GM12878 (cell line): ENCODE results near the gene MLKL. TPM values are rescaled to one million over a fixed set of nuclear protein-coding genes. Genes with fewer than 3 reads are reported as not detected.

Experiments used
- ATAC-seq: fragments of 200-7000 bp; cut with Tn5 transposase; 3 replicates; pipeline ENCODE4 v1.9.1; 2020; ENCODE audit warnings: mild to moderate bottlenecking, moderate library complexity
- BruUV-seq: library from RNA; stranded (reverse); fragments of 400-500 nt; replicated peaks from 2 replicates; lab custom pipeline; 2021; lab: Mats Ljungman, UMichigan
- CTCF ChIA-PET: fragments of 300-600 bp; sonication (Branson Sonifier 250); formaldehyde crosslinking; extraction: SDS; loops from one replicate; lab custom pipeline; 2021; ENCODE audit warnings: inconsistent platforms; lab: Yijun Ruan, JAX
- POLR2A ChIA-PET: fragments of 350-600 bp; formaldehyde crosslinking; extraction: SDS; loops from one replicate; lab custom pipeline; 2021; ENCODE audit warnings: inconsistent platforms; lab: Charles Lee
- RAD21 ChIA-PET: fragments of 300-600 bp; sonication (Branson Sonifier 250); formaldehyde crosslinking; loops from one replicate; lab custom pipeline; 2023; ENCODE audit warnings: antibody characterized with exemption; ENCODE audit not compliant: unreplicated experiment; lab: Charles Lee
- SMC1A ChIA-PET: fragments of 300-600 bp; sonication (Branson Sonifier 250); formaldehyde crosslinking; loops from one replicate; lab custom pipeline; 2023; ENCODE audit not compliant: unreplicated experiment, uncharacterized antibody; lab: Charles Lee
- DNase-seq: peaks from one replicate; pipeline ENCODE4 v3.0.0-alpha.2; 2011; ENCODE audit warnings: low read depth, low spot score
- FAIRE-seq: peaks from 3 replicates; lab custom pipeline; 2011; peaks lifted over from hg19 to GRCh38; lab: Jason Lieb, UNC
- H2AFZ ChIP-seq: 2 replicates; pipeline ENCODE4 v1.6.0; 2011; ENCODE audit warnings: low read depth, low read length, control low read depth; ENCODE audit not compliant: control insufficient read depth
- H3K27ac ChIP-seq: 2 replicates; pipeline ENCODE4 v1.5.1; 2011; ENCODE audit warnings: control low read depth; ENCODE audit not compliant: control insufficient read depth, insufficient read depth
- H3K27me3 ChIP-seq, 2 experiments: replicated peaks in 1 of 2; 2 replicates each; pipeline versions ENCODE4 v1.6.0 to v1.6.1; 2011; ENCODE audit warnings: low read length in 1 of 2; ENCODE audit not compliant: control insufficient read depth in 2 of 2, insufficient read depth in 2 of 2
- H3K36me3 ChIP-seq, 2 experiments: 2 replicates each; pipeline ENCODE4 v1.5.1; 2011; ENCODE audit warnings: low read length in 1 of 2; ENCODE audit not compliant: control insufficient read depth in 2 of 2, insufficient read depth in 2 of 2
- H3K4me1 ChIP-seq: 2 replicates; pipeline ENCODE4 v1.6.1; 2011; ENCODE audit warnings: mild to moderate bottlenecking, low read length, moderate library complexity, mixed read lengths; ENCODE audit not compliant: control insufficient read depth, insufficient read depth
- H3K4me2 ChIP-seq: 2 replicates; pipeline ENCODE4 v1.6.0; 2011; ENCODE audit warnings: control low read depth; ENCODE audit not compliant: control insufficient read depth, insufficient read depth
- H3K4me3 ChIP-seq: fragments of 200-600 bp; sonication (generic); 2 replicates; pipeline ENCODE4 v1.5.1; 2016
- H3K79me2 ChIP-seq: 2 replicates; pipeline ENCODE4 v1.6.0; 2011; ENCODE audit warnings: low read length; ENCODE audit not compliant: control insufficient read depth, insufficient read depth
- H3K9ac ChIP-seq: 2 replicates; pipeline ENCODE4 v1.8.0; 2011; ENCODE audit warnings: low read length, control low read depth, mixed read lengths; ENCODE audit not compliant: control insufficient read depth, insufficient read depth
- H3K9me3 ChIP-seq: replicated peaks from 3 replicates; pipeline ENCODE4 v1.5.1; 2011; ENCODE audit warnings: mild to moderate bottlenecking, low read length; ENCODE audit not compliant: control insufficient read depth, insufficient read depth
- H4K20me1 ChIP-seq: 2 replicates; pipeline ENCODE4 v1.6.0; 2011; ENCODE audit not compliant: control insufficient read depth, insufficient read depth
- EED ChIP-seq: sonication (generic); IDR thresholded peaks from 2 replicates; pipeline ENCODE4 v1.6.1; 2016; ENCODE audit warnings: antibody characterized with exemption, low read depth
- HDGF ChIP-seq: fragments of 450-650 bp; IDR thresholded peaks from 2 replicates; pipeline ENCODE4 v1.6.1; 2016; ENCODE audit warnings: antibody characterized with exemption
- NR2C1 ChIP-seq: fragments of 450-650 bp; IDR thresholded peaks from 2 replicates; pipeline ENCODE4 v1.6.1; 2017; ENCODE audit warnings: antibody characterized with exemption, mild to moderate bottlenecking, moderate library complexity
- POLR2AphosphoS5 ChIP-seq: IDR thresholded peaks from 2 replicates; pipeline ENCODE4 v1.6.1; 2011; ENCODE audit warnings: mild to moderate bottlenecking, low read length, inconsistent platforms
- RFX5 ChIP-seq: IDR thresholded peaks from 2 replicates; pipeline ENCODE4 v1.6.1; 2011; ENCODE audit warnings: low read depth, low read length, improper control_type of control experiment
- SIX5 ChIP-seq: IDR thresholded peaks from 2 replicates; pipeline ENCODE4 v1.6.1; 2011; ENCODE audit warnings: mild to moderate bottlenecking, low read depth, low read length, moderate library complexity; ENCODE audit not compliant: severe bottlenecking
- TBL1XR1 ChIP-seq: IDR thresholded peaks from 2 replicates; pipeline ENCODE4 v1.6.1; 2012; ENCODE audit warnings: low read depth, low read length, improper control_type of control experiment
- TCF12 ChIP-seq: IDR thresholded peaks from 2 replicates; pipeline ENCODE4 v1.6.1; 2011; ENCODE audit warnings: low read depth, mild to moderate bottlenecking, low read length
- TCF3 ChIP-seq: IDR thresholded peaks from 2 replicates; pipeline ENCODE4 v1.6.1; 2012; ENCODE audit warnings: low read depth, mild to moderate bottlenecking, low read length, borderline replicate concordance; ENCODE audit not compliant: insufficient read depth
- WGBS: methylation state at CpG from one replicate; pipeline ENCODE4 v1.1.6; 2016; ENCODE audit warnings: low lambda C conversion rate; ENCODE audit not compliant: insufficient replicate concordance, insufficient coverage; ENCODE audit errors: missing lambda C conversion rate; 5-methylcytosine and 5-hydroxymethylcytosine counted together
- in situ Hi-C: fragments of 300-500 bp; cut with MboI; formaldehyde crosslinking; loops from 9 replicates; pipeline ENCODE4 v1.14.3; 2018; ENCODE audit warnings: mixed read lengths
- intact Hi-C: fragments of 100-400 bp; cut with micrococcal nuclease; formaldehyde crosslinking; loops from one replicate; pipeline ENCODE4 v1.14.2; 2022; ENCODE audit not compliant: unreplicated experiment
- polyA plus RNA-seq, 11 experiments: library from polyadenylated mRNA; depleted of rRNA in 4 of 11; unstranded in 6 of 11; stranded (reverse) in 5 of 11; fragments of >200 nt; fragmentation: Nextera tagmentation in 4 of 11; fragmentation: Illumina TruSeq in 1 of 11; extraction: Ambion mirVana in 4 of 11; extraction: Trizol in 1 of 11; gene quantifications; 1 replicate in 1 of 11; 2 replicates in 10 of 11; pipeline versions ENCODE4 v1.2.1 to v1.2.3, GENCODE V29; 2011 to 2016; ENCODE audit warnings: inconsistent platforms in 2 of 11, missing spikeins in 2 of 11, low read depth in 1 of 11
- total RNA-seq, 4 experiments: library from RNA; depleted of rRNA in 3 of 4; stranded (reverse); fragments of >200 nt in 3 of 4; fragmentation: Illumina TruSeq in 1 of 4; extraction: Trizol in 1 of 4; gene quantifications; 2 replicates each; pipeline versions ENCODE4 v1.2.1 to v1.2.3, GENCODE V29; 2013 to 2021
- TF ChIP-seq, protein P1 (sequence below): fragments of 450-650 bp; IDR thresholded peaks from 2 replicates; pipeline ENCODE4 v1.6.1; 2017; ENCODE audit warnings: mild to moderate bottlenecking, moderate library complexity
- TF ChIP-seq, protein P2 (sequence below): fragments of 450-650 bp; IDR thresholded peaks from 2 replicates; pipeline ENCODE4 v1.6.1; 2017; ENCODE audit warnings: antibody characterized with exemption, mild to moderate bottlenecking, moderate library complexity

The MLKL gene
- total and polyA plus RNA-seq, 10 of the 15 experiments (the other 5 are each of a cell fraction or from before 2014, with no cell fraction given), result 3.8 to 14.5 (median 11.2) TPM

DNA sequence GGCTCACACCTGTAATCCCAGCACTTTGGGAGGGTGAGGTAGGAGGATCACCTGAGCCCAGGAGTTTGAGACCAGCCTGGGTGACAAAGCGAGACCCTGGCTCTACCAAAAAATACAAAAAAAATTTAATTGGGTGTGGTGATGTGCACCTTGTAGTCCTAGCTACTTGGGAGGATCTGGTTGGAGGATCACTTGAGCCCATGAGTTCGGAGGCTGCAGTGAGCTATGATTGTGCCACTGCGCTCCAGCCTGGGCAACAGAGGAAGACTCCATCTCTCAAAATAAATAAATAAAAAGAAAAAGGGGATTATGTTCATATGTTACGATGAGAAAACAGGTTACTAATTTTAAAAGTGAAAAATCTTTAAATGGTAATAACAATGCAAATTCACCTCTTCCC lies 996 bp downstream of the MLKL start:
- POLR2A ChIA-PET, result interaction anchor here (0.6 to 4.7 kb wide), 4 partner anchors 32 to 163 kb away, joined by 3 to 28 read pairs (median 4); partner anchors contain the start of gene RFWD3
- CTCF ChIA-PET, result interaction anchor here (0.6 to 5.1 kb wide), 9 partner anchors 9 to 163 kb away, joined by 3 to 54 read pairs (median 5); partner anchors contain the start of gene RFWD3
- RAD21 ChIA-PET, result interaction anchor here (0.8 to 3.9 kb wide), 7 partner anchors 11 to 948 kb away, joined by 3 to 18 read pairs (median 3); partner anchors contain the start of genes GLG1, KARS1, RFWD3 and TERF2IP
- H3K4me2 ChIP-seq, result peak overlapping the region; percentile 99
- intact Hi-C loops (loop anchor here (2.0 kb wide), 1 partner anchor 33 kb away; the partner anchor contains the start of gene RFWD3), in situ Hi-C loops (loop anchor here (5.0 kb wide), 1 partner anchor 408 kb away; no protein-coding TSS in a partner anchor)
- FAIRE-seq, result no peak
- no TSS peak for BruUV-seq
- 4% methylated on average over 4 of the region's 4 CpGs for WGBS
- SMC1A ChIA-PET, result interaction anchor here (0.6 to 5.4 kb wide), 6 partner anchors 9 to 312 kb away, joined by 3 to 26 read pairs (median 4); partner anchors contain the start of gene RFWD3
- H3K4me1 ChIP-seq, result peaks cover 9% of the 10 kb centered on the region
- H3K9ac ChIP-seq, result peak overlapping the region; percentile 75
- H3K9me3 ChIP-seq, result no peaks in the 10 kb centered on the region
- DNase-seq, result no peak
- H4K20me1 ChIP-seq, result no peaks in the 10 kb centered on the region
- H3K4me3 ChIP-seq, result peak overlapping the region; percentile 78
- H3K27ac ChIP-seq, result peak overlapping the region; percentile 97
- H3K27me3 ChIP-seq, result no peaks in the 10 kb centered on the region
- no peaks in the 10 kb centered on the region for H3K36me3 ChIP-seq
- ATAC-seq, result no peak
- TF ChIP-seq RFX5 (no peak), TCF12 (no peak), HDGF (no peak), TCF3 (no peak), SIX5 (no peak), EED (no peak), NR2C1 (no peak), TBL1XR1 (no peak), POLR2AphosphoS5 (no peak)
- TF ChIP-seq, protein P1, sequence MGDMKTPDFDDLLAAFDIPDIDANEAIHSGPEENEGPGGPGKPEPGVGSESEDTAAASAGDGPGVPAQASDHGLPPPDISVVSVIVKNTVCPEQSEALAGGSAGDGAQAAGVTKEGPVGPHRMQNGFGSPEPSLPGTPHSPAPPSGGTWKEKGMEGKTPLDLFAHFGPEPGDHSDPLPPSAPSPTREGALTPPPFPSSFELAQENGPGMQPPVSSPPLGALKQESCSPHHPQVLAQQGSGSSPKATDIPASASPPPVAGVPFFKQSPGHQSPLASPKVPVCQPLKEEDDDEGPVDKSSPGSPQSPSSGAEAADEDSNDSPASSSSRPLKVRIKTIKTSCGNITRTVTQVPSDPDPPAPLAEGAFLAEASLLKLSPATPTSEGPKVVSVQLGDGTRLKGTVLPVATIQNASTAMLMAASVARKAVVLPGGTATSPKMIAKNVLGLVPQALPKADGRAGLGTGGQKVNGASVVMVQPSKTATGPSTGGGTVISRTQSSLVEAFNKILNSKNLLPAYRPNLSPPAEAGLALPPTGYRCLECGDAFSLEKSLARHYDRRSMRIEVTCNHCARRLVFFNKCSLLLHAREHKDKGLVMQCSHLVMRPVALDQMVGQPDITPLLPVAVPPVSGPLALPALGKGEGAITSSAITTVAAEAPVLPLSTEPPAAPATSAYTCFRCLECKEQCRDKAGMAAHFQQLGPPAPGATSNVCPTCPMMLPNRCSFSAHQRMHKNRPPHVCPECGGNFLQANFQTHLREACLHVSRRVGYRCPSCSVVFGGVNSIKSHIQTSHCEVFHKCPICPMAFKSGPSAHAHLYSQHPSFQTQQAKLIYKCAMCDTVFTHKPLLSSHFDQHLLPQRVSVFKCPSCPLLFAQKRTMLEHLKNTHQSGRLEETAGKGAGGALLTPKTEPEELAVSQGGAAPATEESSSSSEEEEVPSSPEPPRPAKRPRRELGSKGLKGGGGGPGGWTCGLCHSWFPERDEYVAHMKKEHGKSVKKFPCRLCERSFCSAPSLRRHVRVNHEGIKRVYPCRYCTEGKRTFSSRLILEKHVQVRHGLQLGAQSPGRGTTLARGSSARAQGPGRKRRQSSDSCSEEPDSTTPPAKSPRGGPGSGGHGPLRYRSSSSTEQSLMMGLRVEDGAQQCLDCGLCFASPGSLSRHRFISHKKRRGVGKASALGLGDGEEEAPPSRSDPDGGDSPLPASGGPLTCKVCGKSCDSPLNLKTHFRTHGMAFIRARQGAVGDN, result no peak
- TF ChIP-seq, protein P2, sequence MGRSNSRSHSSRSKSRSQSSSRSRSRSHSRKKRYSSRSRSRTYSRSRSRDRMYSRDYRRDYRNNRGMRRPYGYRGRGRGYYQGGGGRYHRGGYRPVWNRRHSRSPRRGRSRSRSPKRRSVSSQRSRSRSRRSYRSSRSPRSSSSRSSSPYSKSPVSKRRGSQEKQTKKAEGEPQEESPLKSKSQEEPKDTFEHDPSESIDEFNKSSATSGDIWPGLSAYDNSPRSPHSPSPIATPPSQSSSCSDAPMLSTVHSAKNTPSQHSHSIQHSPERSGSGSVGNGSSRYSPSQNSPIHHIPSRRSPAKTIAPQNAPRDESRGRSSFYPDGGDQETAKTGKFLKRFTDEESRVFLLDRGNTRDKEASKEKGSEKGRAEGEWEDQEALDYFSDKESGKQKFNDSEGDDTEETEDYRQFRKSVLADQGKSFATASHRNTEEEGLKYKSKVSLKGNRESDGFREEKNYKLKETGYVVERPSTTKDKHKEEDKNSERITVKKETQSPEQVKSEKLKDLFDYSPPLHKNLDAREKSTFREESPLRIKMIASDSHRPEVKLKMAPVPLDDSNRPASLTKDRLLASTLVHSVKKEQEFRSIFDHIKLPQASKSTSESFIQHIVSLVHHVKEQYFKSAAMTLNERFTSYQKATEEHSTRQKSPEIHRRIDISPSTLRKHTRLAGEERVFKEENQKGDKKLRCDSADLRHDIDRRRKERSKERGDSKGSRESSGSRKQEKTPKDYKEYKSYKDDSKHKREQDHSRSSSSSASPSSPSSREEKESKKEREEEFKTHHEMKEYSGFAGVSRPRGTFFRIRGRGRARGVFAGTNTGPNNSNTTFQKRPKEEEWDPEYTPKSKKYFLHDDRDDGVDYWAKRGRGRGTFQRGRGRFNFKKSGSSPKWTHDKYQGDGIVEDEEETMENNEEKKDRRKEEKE, result no peak
- peaks cover 11% of the 10 kb centered on the region for H3K79me2 ChIP-seq
- H2AFZ ChIP-seq, result peak overlapping the region; percentile 94; the same call in 1 of the 2 replicates
